DND-41 (cell line): ENCODE measurements around the gene HHLA2.

Experiments
- EZH2 ChIP-seq: IDR thresholded peaks from 3 replicates; pipeline ENCODE4 v1.6.1; 2012; ENCODE audit warnings: borderline replicate concordance, low read depth, mild to moderate bottlenecking, moderate library complexity, low read length, inconsistent platforms; ENCODE audit not compliant: severe bottlenecking
- TF ChIP-seq, protein P1 (sequence below): IDR thresholded peaks from 2 replicates; pipeline ENCODE4 v1.5.1; 2012; ENCODE audit warnings: borderline replicate concordance, low read length, moderate library complexity, mild to moderate bottlenecking; ENCODE audit not compliant: poor library complexity, severe bottlenecking; ENCODE audit errors: extremely low read depth

DNA sequence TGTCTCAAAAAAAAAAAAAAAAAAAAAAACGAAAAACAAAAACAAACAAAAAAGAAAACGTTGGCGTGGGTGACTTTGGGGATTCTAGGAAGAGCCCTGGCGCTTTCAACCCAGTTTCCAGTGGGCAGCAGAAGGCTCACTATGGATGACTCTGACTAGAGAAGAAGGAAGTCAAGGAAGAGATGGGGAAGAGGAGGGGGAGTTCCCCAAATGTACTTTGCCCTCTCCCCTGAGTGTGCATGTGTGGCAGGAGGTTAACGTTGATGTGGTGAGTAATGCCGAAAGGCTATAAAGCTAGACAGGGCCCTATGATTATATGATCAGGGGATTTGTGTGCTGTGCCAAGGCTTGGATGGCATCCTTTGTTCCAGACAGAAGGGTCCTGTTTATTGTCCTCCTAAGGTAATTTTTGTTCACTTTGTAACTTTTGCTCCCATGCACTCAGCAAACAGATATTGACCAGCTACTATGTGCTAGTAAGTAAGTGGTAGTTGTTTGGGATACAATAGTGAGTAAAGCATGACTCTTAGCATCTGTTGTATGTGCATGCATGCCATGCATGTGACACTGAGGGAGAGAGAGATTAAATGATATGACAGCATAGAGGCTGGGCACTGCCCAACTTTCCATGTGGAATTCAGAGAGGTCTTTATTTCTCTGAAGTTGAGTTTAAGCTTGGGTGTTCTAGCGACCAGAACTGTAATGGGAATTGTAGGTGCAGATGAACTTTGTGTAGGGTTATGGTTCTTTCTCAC is 750 bp upstream of the HHLA2 start:
- TF ChIP-seq, protein P1, sequence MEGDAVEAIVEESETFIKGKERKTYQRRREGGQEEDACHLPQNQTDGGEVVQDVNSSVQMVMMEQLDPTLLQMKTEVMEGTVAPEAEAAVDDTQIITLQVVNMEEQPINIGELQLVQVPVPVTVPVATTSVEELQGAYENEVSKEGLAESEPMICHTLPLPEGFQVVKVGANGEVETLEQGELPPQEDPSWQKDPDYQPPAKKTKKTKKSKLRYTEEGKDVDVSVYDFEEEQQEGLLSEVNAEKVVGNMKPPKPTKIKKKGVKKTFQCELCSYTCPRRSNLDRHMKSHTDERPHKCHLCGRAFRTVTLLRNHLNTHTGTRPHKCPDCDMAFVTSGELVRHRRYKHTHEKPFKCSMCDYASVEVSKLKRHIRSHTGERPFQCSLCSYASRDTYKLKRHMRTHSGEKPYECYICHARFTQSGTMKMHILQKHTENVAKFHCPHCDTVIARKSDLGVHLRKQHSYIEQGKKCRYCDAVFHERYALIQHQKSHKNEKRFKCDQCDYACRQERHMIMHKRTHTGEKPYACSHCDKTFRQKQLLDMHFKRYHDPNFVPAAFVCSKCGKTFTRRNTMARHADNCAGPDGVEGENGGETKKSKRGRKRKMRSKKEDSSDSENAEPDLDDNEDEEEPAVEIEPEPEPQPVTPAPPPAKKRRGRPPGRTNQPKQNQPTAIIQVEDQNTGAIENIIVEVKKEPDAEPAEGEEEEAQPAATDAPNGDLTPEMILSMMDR = no peak
- no peak for TF ChIP-seq EZH2
